Prostate gland (tissue), 2 donors: ENCODE results near the gene MYO9B.

ENCODE experiments used
- CTCF ChIP-seq, 4 experiments: fragments of 200-600 bp in 2 of 4; fragments of 450-650 bp in 2 of 4; sonication (generic) in 2 of 4; IDR thresholded peaks; 1 replicate in 3 of 4; 2 replicates in 1 of 4; pipeline ENCODE4 v1.5.1; 2016 to 2019; ENCODE audit warnings: antibody characterized with exemption in 4 of 4, mild to moderate bottlenecking in 2 of 4, moderate library complexity in 2 of 4
- POLR2A ChIP-seq: fragments of 450-650 bp; IDR thresholded peaks from one replicate; pipeline ENCODE4 v1.6.1; 2016; ENCODE audit warnings: antibody characterized with exemption, mild to moderate bottlenecking
- POLR2AphosphoS5 ChIP-seq: sonication (generic); formaldehyde crosslinking; IDR thresholded peaks from one replicate; pipeline ENCODE4 v1.6.1; 2017; ENCODE audit warnings: antibody characterized with exemption

DNA sequence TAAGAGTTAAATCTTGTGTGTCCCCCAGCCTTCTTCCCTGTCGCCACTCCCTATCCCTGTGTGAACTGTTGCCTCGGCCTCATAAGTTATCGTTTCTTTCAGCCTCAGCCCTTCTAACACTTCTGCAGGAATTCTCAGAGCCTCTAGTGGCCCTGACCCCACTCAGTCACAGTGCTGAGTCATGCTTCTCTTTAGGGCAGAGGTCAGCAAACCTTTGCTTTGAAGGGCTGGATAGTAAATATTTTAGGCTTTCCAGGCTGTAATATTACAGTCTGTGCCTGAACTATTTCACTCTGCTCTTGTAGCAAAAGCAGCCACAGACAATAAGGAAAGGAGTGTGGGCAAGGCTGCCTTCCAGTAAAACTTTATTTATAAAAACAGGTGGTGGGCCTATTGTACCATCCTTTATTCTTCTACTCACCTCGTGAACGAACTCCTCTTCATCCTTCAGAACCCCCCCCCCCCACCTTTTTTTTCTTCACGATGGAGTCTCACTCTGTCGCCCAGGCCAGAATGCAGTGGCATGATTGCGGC lies 22.1 kb downstream of the MYO9B start:
- TF ChIP-seq POLR2A (no peak), CTCF (IDR thresholded peaks at IDR 0.05) (no peak), POLR2AphosphoS5 (no peak)
